ENCODE data around the gene KRTAP19-3.
"Not testable (repeated sequence)": the region's sequence is repeated elsewhere in the genome, so short reads cannot be mapped to it uniquely, and the experiment has no call there.

The KRTAP19-3 gene

GRCh38 chr21:30491963-30492428, at the start of gene KRTAP19-3:
KRTAP19-3 (minus strand) TSS chr21:30492013; CDS start chr21:30491957, 56 bp downstream.
- no peak for DNase-seq (ENCODE audit: low read depth, low spot score)

DNA sequence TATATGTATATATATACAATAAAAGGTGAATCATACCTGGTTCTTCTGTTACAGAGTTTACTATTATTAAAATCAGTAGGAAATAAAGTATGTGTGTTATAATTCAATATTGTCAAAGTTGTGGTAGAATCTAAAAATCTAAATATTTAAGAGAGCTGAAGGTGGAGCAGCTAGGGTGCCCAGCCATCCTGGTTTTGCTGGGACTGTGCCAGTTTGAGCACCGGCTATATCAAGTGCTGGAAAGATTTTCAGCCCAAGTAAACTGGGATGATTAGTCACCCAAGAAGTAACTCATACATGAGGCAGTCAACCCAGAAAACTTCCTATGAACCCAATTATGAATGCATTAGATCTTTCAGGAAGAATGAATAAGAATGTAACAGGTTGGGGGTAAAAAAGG, 27.1 kb upstream of the KRTAP19-3 start:
- DNase-seq (ENCODE audit: low read depth, low spot score), result no peak

- DNase-seq (ENCODE audit: low read depth, low spot score), result no peak
Measured at GRCh38 chr21:30515681-30516080, 23.9 kb upstream of the KRTAP19-3 start.

GRCh38 chr21:30505621-30506205, 13.9 kb upstream of the KRTAP19-3 start:
- DNase-seq (ENCODE audit: low read depth, low spot score), result not testable (repeated sequence)

- DNase-seq (ENCODE audit: low read depth, low spot score), result no peak
Measured at GRCh38 chr21:30502041-30502440, 10.2 kb upstream of the KRTAP19-3 start, which contains the start of gene KRTAP19-5. KRTAP19-5 (minus strand) TSS chr21:30502141; CDS start chr21:30502090, 51 bp downstream.

- DNase-seq (ENCODE audit: low read depth, low spot score), result no peak
Measured at GRCh38 chr21:30497065-30497464, 5.3 kb upstream of the KRTAP19-3 start, which contains the start of gene KRTAP19-4. KRTAP19-4 (minus strand) TSS chr21:30497165; CDS start chr21:30497110, 55 bp downstream.

- no peak for DNase-seq (ENCODE audit: low read depth, low spot score)
Measured at GRCh38 chr21:30487336-30487735, 4.5 kb downstream of the KRTAP19-3 start, which contains the start of gene KRTAP19-2. KRTAP19-2 (minus strand) TSS chr21:30487436; CDS start chr21:30487348, 88 bp downstream.

GRCh38 chr21:30486180-30486579, 5.6 kb downstream of the KRTAP19-3 start:
- no peak for DNase-seq (ENCODE audit: low read depth, low spot score)

- no peak for DNase-seq (ENCODE audit: low read depth, low spot score)
Measured at GRCh38 chr21:30482130-30482529, 9.7 kb downstream of the KRTAP19-3 start.

GRCh38 chr21:30480145-30480544, 11.7 kb downstream of the KRTAP19-3 start, which contains the start of gene KRTAP19-1:
KRTAP19-1 (minus strand) TSS chr21:30480367; CDS start chr21:30480317, 50 bp downstream.
- no peak for DNase-seq (ENCODE audit: low read depth, low spot score)

DNA sequence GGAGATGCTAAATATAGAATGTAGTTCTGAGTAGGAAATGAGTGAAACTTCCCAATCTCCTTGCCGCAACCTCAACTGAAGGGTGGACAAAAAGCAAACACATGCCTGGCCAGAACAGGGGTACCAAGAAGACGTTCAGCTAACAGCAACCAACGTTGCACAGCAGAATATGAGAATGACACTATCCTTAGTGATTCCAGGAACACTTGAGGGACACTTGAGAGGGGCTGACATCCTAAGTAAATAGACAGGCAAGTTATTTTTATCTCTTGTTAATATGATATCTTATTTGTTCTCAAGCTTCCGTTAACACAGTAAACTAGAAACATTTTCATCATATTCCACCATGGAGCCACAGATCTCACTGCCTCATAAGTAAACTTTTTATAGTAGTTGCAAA, 12.6 kb downstream of the KRTAP19-3 start:
- DNase-seq (ENCODE audit: low read depth, low spot score), result no peak

DNA sequence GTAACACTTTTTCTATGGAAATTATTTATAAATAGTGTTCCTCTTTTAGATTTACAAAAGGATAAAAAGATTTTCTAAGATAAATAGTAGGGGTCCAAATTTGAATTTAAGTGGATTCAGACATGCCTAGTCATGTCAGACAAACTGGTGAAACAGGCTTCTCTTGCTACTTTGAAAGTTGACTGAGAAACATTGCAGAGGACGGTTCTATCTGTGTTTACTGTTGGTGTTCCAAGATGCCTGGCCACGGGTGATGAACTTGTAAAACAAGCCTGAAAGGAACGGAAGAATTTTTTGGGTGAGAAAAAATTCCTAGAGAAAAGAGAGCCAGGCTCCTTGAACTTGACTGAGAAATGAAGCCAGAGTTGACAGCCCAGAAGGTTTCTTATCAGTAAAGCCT, 13.8 kb downstream of the KRTAP19-3 start:
- DNase-seq (ENCODE audit: low read depth, low spot score), result no peak

GRCh38 chr21:30468900-30469714, 22.7 kb downstream of the KRTAP19-3 start:
- DNase-seq (ENCODE audit: low read depth, low spot score), result no peak

DNA sequence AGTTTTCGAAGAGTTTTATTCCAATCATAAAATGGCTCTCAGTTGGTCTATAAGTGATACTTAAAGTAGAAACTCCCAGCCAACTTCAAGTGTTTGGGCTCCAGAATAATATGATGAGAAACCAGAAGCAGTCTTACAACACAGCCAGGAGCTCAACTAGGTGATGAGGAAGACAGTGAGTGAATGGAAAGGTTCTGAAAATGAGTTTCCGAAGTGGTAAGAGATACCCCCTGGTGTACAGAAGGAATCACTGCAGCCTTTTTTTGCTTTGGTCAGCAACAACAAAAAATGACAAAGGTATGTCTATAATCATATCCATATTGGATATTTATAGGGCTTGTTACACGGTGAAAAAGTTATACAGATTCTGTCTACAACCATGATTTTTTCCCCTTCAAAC, 28.1 kb downstream of the KRTAP19-3 start:
- DNase-seq (ENCODE audit: low read depth, low spot score), result peak; percentile 1

- no peak for DNase-seq (ENCODE audit: low read depth, low spot score)
Measured at GRCh38 chr21:30448514-30448913, 43.3 kb downstream of the KRTAP19-3 start.

DNA sequence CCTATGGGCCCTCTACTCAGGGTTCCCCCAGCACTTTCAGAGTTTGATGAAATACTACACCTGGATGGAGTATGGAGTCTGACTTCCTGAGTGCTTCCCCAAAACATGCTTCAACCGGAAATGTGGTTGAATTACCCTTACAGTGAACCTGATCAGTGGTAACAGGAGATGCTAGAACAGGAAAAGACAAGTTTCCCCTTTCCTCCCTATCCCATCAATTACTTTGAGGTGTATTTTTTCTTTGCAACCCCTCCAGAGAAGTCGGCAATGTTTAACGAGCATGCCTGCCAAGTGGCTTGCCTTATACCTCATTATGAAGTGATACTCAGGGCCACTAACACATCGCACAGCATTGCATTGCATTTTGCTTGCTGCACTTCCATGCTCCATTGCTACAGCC, 44.8 kb downstream of the KRTAP19-3 start:
- DNase-seq (ENCODE audit: low read depth, low spot score), result no peak

DNA sequence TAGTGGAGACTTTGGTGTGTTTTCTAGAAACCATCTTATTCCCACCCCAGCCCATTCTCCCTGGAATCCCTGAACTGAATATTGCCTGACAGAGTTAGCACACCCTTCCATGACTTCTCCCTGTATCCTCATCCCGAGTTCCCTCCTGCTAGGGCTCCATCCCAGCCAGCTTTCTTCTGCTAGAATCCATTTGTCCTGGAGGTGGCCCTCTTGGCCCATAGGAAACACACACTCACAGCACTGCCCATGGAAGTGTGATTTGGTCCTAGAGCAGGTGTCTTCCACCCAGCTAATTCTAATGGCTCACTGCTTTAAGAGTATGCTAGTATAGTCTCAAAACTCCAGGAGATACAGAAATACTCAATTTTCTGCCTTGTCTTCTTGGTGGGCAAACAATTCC, 47.6 kb downstream of the KRTAP19-3 start:
- no peak for DNase-seq (ENCODE audit: low read depth, low spot score)

- DNase-seq (ENCODE audit: low read depth, low spot score), result no peak
Measured at GRCh38 chr21:30443226-30443625, 48.6 kb downstream of the KRTAP19-3 start.
